ENCODE measurements around the gene TGFBR3. TPM values are rescaled to one million over a fixed set of nuclear protein-coding genes. Genes with fewer than 3 reads are reported as not detected.

The TGFBR3 gene
- total RNA-seq, 1 experiment from 2014 or later = 2.4 TPM

GRCh38 chr1:91724644-91725043 lies 161.3 kb downstream of the TGFBR3 start:
- no peaks in the 10 kb centered on the region for H3K9me3 Mint-ChIP-seq
- no peaks in the 10 kb centered on the region for H3K27me3 ChIP-seq (ENCODE audit: insufficient read depth, low read length)
- H2BK5ac ChIP-seq (ENCODE audit: insufficient read length, low read length) = no peak overlapping the region
- H3T11ph ChIP-seq (ENCODE audit: low read length) = no peak overlapping the region
- H2BK12ac ChIP-seq (ENCODE audit: insufficient read length, low read depth, low read length) = no peak overlapping the region
- H3K4me2 ChIP-seq (ENCODE audit: insufficient read depth, insufficient read length, low read length) = no peak overlapping the region
- TF ChIP-seq CTCF (conservative IDR thresholded peaks at IDR 0.05) = no peak
- H3K9me3 ChIP-seq (ENCODE audit: control insufficient read depth, low read depth, low read length) = no peaks in the 10 kb centered on the region
- H3K4me1 ChIP-seq (ENCODE audit: insufficient read depth, low read length) = no peaks in the 10 kb centered on the region
- no peaks in the 10 kb centered on the region for H3K27me3 Mint-ChIP-seq (ENCODE audit: low read depth)
- no peaks in the 10 kb centered on the region for H3K23me2 ChIP-seq (ENCODE audit: insufficient read length, low read depth, low read length, poor library complexity, severe bottlenecking)
- H3K9ac ChIP-seq (ENCODE audit: extremely low read depth, insufficient read length, low read length) = no peak overlapping the region
- no peak overlapping the region for H3K18ac ChIP-seq (ENCODE audit: insufficient read length, low read depth, low read length)
- H3K23ac ChIP-seq (ENCODE audit: insufficient read length, low read depth, low read length) = no peak overlapping the region
- no peak overlapping the region for H4K91ac ChIP-seq (ENCODE audit: insufficient read length, low read depth, low read length)
- H2AFZ ChIP-seq (ENCODE audit: low read length) = no peak overlapping the region
- no peak overlapping the region for H2BK15ac ChIP-seq (ENCODE audit: low read depth, low read length)
- no peak overlapping the region for H3K4me3 Mint-ChIP-seq
- no peak overlapping the region for H3K27ac ChIP-seq (ENCODE audit: insufficient read length, low read depth, low read length)
- H3K14ac ChIP-seq (ENCODE audit: insufficient read depth, low read length) = no peak overlapping the region
- H4K8ac ChIP-seq (replicated peaks; ENCODE audit: insufficient read length, low read depth, low read length) = no peak overlapping the region
- H3K27ac Mint-ChIP-seq = no peak overlapping the region
- no peak for DNase-seq
- no CpG with 5 or more reads among the region's 2 CpGs for WGBS (ENCODE audit: extremely low coverage, insufficient read length, low lambda C conversion rate)
- no peak overlapping the region for H2AK5ac ChIP-seq (ENCODE audit: insufficient read length, low read length)
- no peaks in the 10 kb centered on the region for H4K20me1 ChIP-seq (ENCODE audit: control insufficient read depth, insufficient read depth, insufficient read length)
- no peaks in the 10 kb centered on the region; a peak in 2 of 7 replicates for H3K36me3 Mint-ChIP-seq (ENCODE audit: insufficient read depth in 1 of 3, low read depth in 3 of 3)
- H3K4me1 Mint-ChIP-seq = 0 out of 4 replicates have a peak, but pooled peaks cover 0 to 4% of the 10 kb centered on the region in 2 experiments
- no peaks in the 10 kb centered on the region for H3K79me1 ChIP-seq (ENCODE audit: insufficient read depth, low read depth, low read length, poor library complexity, severe bottlenecking)
- no peak overlapping the region for H3K4ac ChIP-seq (ENCODE audit: low read depth, low read length)
- H2BK20ac ChIP-seq (ENCODE audit: low read depth, low read length, poor library complexity, severe bottlenecking) = no peak overlapping the region
- no peak overlapping the region for H4K5ac ChIP-seq (ENCODE audit: insufficient read length, low read depth, low read length)
- no peaks in the 10 kb centered on the region for H3K79me2 ChIP-seq (ENCODE audit: insufficient read depth, low read length)
- H2BK120ac ChIP-seq (ENCODE audit: low read depth, low read length, poor library complexity, severe bottlenecking) = no peak overlapping the region
- no peak overlapping the region for H3K56ac ChIP-seq (ENCODE audit: insufficient read length, low read depth, low read length)
